GM19468 (cell line): ENCODE data around the gene MED1.
"Not testable (repeated sequence)": the region's sequence is repeated elsewhere in the genome, so short reads cannot be mapped to it uniquely, and the experiment has no call there.

Experiments used
- ATAC-seq: cut with Tn5 transposase; IDR thresholded peaks from one replicate; pipeline ENCODE4 v1.9.1; 2021; ENCODE audit warnings: mild to moderate bottlenecking, moderate library complexity, moderate number of reproducible peaks; ENCODE audit not compliant: unreplicated experiment; ENCODE audit errors: extremely low read depth

The MED1 gene

GRCh38 chr17:39376434-39376833 lies 74.6 kb downstream of the MED1 start:
- ATAC-seq, result no peak

- ATAC-seq, result not testable (repeated sequence)
Measured at GRCh38 chr17:39367805-39368204, 83.3 kb downstream of the MED1 start.

GRCh38 chr17:39365872-39366271 lies 85.2 kb downstream of the MED1 start:
- ATAC-seq, result no peak

GRCh38 chr17:39365242-39365641 lies 85.8 kb downstream of the MED1 start:
- no peak for ATAC-seq

GRCh38 chr17:39364236-39365025 lies 86.6 kb downstream of the MED1 start:
- no peak for ATAC-seq

GRCh38 chr17:39361064-39361463 lies 90.0 kb downstream of the MED1 start:
- no peak for ATAC-seq

- no peak for ATAC-seq
Measured at GRCh38 chr17:39360537-39360936, 90.5 kb downstream of the MED1 start.

- no peak for ATAC-seq
Measured at GRCh38 chr17:39359994-39360393, 91.1 kb downstream of the MED1 start.

- ATAC-seq, result no peak
Measured at GRCh38 chr17:39357986-39358385, 93.1 kb downstream of the MED1 start.

- no peak for ATAC-seq
Measured at GRCh38 chr17:39357488-39357887, 93.6 kb downstream of the MED1 start.
